SJSA1 (cell line): ENCODE results near the gene SLC22A13. TPM values are rescaled to one million over a fixed set of nuclear protein-coding genes. Genes with fewer than 3 reads are reported as not detected.
"Not testable (repeated sequence)": the region's sequence is repeated elsewhere in the genome, so short reads cannot be mapped to it uniquely, and the experiment has no call there.

Experiments used
- DNase-seq, 2 experiments: peaks; one replicate each; pipeline ENCODE4 v3.0.0-alpha.2; 2015 to 2020; ENCODE audit warnings: low spot score in 2 of 2, low read depth in 1 of 2
- H3K27ac ChIP-seq: fragments of 250-450 bp; sonication (Bioruptor Pico); 2 replicates; pipeline ENCODE4 v1.5.1; 2020; ENCODE audit warnings: mild to moderate bottlenecking, moderate library complexity
- H3K27me3 ChIP-seq: fragments of 250-450 bp; sonication (Bioruptor Pico); replicated peaks from 2 replicates; pipeline ENCODE4 v1.5.1; 2020; ENCODE audit warnings: mild to moderate bottlenecking, moderate library complexity
- H3K36me3 ChIP-seq: fragments of 250-450 bp; sonication (Bioruptor Pico); 2 replicates; pipeline ENCODE4 v1.5.1; 2020; ENCODE audit warnings: mild to moderate bottlenecking
- H3K4me1 ChIP-seq: fragments of 250-450 bp; sonication (Bioruptor Pico); replicated peaks from 2 replicates; pipeline ENCODE4 v1.6.1; 2021; ENCODE audit warnings: mild to moderate bottlenecking
- H3K4me3 ChIP-seq: fragments of 250-450 bp; sonication (Bioruptor Pico); 2 replicates; pipeline ENCODE4 v1.5.1; 2020; ENCODE audit warnings: mild to moderate bottlenecking
- H3K9me3 ChIP-seq: fragments of 250-450 bp; sonication (Bioruptor Pico); replicated peaks from 2 replicates; pipeline ENCODE4 v1.5.1; 2020; ENCODE audit warnings: mild to moderate bottlenecking
- total RNA-seq: library from RNA; depleted of rRNA; stranded (reverse); fragments of >200 nt; shearing (Covaris generic); gene quantifications from 2 replicates; pipeline ENCODE4 v1.2.3, GENCODE V29; 2014

Gene SLC22A13
- total RNA-seq, 1 experiment from 2014 or later = not detected

DNA sequence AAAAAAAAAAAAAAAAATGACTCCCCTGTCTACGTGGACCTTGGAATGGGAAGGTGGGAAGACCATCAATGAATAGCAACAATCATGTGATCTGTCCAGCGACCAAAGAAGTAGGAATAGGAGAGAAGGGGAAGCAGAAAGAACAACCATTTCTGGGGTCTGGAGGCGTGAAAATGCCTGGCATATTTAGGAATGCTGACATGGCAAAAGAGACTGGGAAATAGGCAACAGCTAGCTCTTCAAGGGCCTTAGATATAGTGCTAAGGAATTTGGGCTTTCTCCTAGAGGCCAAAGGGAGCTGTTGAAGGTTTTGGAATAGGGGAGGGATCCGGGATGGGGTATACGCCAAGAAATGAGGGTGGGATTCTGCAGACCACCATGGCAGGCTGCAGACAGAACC is 5.9 kb downstream of the SLC22A13 start:
- H3K27me3 ChIP-seq = no peaks in the 10 kb centered on the region
- no peak for DNase-seq
- H3K4me1 ChIP-seq = no peaks in the 10 kb centered on the region
- H3K27ac ChIP-seq = no peak overlapping the region
- H3K4me3 ChIP-seq = no peak overlapping the region
- no peaks in the 10 kb centered on the region for H3K9me3 ChIP-seq
- no peaks in the 10 kb centered on the region for H3K36me3 ChIP-seq

DNA sequence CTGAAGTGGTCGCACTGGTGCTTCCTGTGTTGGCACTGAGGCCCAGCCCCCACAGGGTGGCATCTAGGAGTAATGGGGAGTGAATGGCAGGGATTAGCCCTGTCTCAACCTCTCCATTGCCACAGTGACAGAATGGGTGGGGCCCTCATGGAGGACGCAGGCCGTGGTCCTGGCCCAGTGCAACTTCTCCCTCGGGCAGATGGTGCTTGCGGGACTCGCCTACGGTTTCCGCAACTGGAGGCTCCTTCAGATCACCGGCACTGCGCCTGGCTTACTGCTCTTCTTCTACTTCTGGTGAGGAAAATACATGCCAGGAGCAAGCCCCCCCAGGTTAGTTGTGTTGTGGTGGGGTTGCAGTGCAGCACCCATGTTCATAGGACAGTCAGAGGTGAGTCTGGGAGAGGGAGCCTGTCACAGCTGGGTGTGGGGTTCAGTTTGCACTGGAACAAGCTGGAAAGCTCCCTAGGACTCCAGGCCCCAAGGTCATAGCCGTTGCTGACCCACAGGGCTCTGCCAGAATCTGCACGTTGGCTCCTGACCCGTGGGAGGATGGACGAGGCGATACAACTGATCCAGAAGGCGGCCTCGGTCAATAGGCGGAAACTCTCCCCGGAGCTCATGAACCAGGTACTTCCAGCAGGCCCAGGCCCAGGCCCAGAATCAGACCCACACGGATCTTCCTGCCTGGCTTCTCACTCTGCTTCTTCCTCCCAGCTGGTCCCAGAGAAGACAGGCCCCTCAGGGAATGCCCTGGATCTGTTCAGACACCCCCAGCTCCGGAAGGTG is 9.4 kb downstream of the SLC22A13 start:
- no peak overlapping the region for H3K4me3 ChIP-seq
- H3K9me3 ChIP-seq = no peaks in the 10 kb centered on the region
- H3K27me3 ChIP-seq = no peaks in the 10 kb centered on the region
- no peaks in the 10 kb centered on the region for H3K4me1 ChIP-seq
- no peak for DNase-seq
- H3K36me3 ChIP-seq = no peaks in the 10 kb centered on the region
- H3K27ac ChIP-seq = no peak overlapping the region

DNA sequence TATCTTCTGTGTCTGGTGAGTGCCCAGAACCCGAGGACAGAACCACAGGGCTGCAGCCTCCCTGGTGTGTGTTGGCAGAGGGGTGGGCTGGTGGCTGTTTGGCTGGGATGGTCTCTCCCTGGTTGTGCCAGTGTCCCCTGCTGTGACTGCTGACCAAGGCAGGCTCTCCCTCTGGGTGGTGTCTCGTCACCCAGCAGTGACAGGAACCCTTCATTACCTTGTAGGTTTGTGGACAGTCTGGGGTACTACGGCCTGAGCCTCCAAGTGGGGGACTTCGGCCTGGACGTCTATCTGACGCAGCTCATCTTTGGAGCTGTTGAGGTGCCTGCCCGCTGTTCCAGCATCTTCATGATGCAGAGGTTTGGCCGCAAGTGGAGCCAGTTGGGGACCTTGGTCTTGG is 10.0 kb downstream of the SLC22A13 start:
- Histone ChIP-seq H3K27me3 (no peaks in the 10 kb centered on the region), H3K36me3 (no peaks in the 10 kb centered on the region), H3K4me3 (no peak overlapping the region), H3K9me3 (no peaks in the 10 kb centered on the region), H3K4me1 (no peaks in the 10 kb centered on the region), H3K27ac (no peak overlapping the region)
- DNase-seq = no peak

DNA sequence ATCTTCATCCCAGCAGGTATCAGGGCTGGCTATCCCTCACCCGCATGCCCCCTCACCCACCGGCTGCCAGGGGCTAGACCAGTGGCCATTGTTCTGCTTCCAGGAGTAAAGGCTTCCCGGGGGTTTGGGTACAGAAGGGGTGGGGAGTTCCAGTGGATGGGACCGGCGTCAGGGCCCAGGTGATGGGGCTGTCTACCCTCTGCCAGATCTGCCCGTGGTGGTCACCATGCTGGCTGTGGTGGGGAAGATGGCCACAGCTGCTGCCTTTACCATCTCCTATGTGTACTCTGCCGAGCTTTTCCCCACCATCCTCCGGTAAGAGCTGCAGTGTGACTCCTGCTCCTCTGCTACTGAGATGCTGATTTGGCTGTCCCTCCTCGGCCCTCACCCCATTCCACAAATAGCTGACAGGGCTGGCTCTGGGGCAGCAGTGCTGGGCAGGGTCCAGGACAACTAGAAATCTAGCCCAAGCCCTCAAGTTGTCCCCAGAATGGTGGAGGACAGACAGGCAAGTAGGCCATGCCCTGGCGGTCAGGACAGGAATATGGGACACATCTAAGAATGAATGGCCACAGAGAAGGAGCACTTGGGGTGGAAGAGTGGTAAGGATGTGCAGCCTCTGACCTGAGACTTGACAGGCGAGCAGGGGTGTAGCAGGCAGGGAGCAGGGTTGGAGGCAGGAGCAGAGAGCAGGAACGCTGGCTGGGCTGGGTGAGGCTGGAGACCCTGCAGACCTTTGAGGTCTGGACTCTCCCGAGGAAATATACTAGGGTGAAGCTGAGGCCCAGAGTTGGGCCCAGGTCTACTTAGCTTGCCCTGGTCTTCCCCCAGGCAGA is 10.7 kb downstream of the SLC22A13 start:
- H3K27me3 ChIP-seq = no peaks in the 10 kb centered on the region
- no peak overlapping the region for H3K27ac ChIP-seq
- H3K4me3 ChIP-seq = no peak overlapping the region
- no peaks in the 10 kb centered on the region for H3K9me3 ChIP-seq
- DNase-seq = no peak
- no peaks in the 10 kb centered on the region for H3K36me3 ChIP-seq
- H3K4me1 ChIP-seq = no peaks in the 10 kb centered on the region

DNA sequence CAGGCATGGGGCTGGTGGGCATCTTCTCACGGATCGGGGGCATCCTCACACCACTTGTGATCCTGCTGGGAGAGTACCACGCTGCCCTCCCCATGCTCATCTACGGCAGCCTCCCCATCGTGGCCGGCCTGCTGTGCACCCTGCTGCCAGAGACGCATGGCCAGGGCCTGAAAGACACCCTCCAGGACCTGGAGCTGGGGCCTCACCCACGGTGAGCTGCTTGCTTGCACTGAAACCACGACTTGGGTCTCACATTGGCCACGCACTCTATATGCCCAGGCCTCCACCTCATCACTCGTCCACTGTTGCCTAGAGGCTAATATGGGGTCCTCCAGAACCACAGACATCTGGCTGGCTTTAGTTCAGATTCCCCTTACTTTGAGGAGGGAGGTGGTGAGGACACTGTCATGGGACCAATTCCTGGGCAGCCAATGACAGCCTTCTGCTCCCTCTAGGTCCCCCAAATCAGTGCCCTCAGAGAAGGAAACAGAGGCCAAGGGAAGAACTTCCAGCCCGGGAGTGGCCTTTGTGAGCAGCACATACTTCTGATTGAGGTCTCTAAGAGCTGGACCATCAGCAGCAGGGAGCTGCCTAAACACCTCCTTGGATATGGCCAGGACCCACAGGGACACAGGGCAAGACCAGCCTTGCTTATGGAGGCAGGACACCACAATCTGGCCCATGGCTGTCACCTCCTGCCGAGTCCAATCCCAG is 11.5 kb downstream of the SLC22A13 start:
- Histone ChIP-seq H3K36me3 (no peaks in the 10 kb centered on the region), H3K27me3 (no peaks in the 10 kb centered on the region), H3K27ac (no peak overlapping the region), H3K9me3 (no peaks in the 10 kb centered on the region), H3K4me1 (no peaks in the 10 kb centered on the region), H3K4me3 (no peak overlapping the region)
- DNase-seq = no peak

DNA sequence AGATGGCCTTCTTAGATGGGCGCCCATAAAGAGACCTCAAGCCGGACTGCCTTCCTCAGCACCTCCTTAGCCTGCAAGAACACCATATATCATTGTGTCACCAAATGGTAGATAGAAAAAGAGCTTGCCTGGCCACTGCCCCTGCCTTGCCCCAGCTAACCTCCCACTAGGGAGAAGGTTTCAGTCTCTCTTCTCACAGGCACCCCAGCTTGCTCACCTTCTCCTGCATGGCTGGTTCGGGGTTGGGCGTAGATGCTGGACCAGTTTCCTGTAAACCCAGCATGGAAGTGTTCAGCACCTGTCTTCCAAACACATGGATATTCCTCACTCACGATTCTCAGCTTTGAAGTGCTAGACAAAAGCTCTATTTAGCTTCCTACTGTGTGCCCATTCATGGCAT is 13.2 kb downstream of the SLC22A13 start:
- Histone ChIP-seq H3K4me3 (no peak overlapping the region), H3K4me1 (no peaks in the 10 kb centered on the region), H3K27ac (no peak overlapping the region), H3K27me3 (no peaks in the 10 kb centered on the region), H3K36me3 (no peaks in the 10 kb centered on the region), H3K9me3 (no peaks in the 10 kb centered on the region)
- no peak for DNase-seq

DNA sequence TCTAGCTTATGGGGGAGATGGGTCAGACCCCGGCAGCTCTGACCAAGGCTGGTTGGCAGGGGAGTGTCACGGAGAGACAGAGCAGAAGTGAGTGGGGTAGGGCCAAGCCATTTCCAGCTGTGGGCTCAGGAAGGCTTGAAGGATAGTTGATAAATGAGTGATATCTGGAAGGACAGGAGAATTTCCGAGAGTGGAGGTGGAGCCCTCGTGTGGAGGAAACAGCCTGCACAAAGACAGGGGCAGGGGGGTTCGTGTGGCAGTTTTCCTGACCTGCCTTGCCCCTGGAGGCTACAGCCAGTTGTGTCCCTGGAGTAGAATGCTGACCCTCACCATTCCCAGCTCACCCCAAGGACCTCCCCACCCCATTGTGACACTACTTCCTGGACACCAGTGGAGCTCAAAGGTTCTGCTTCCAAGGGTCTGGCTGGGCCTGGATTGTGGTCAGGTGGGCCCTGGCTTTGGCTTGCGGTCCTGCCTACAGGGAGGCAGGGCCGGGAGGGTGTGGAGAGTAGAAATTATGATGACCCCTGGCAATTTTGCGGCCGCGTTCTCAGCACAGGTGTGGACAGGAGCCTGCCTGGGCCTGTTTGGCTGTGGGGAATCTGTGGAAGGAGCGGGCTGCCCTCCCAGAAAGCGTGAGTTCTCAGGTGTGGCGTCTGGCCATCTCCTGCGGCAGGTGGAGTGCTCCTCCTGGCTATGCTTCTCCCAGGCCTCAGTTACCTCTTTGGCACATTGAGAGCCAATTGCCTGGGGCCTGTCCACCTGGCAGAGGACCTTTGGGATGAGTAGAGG is 16.5 kb downstream of the SLC22A13 start, which contains the start of gene SLC22A14:
TSS of gene SLC22A14 (plus strand) at position 400 of the 792 bp plus-strand sequence. CDS start 23,733 bp downstream, outside the sequence.
- no peak within 1 kb of the TSS for H3K4me3 ChIP-seq
- DNase-seq = peak in 1 of 2 experiments; percentile 30
- H3K27me3 ChIP-seq = no peaks in the 10 kb centered on the region
- no peak within 1 kb of the TSS for H3K27ac ChIP-seq
- no peaks in the 10 kb centered on the region for H3K9me3 ChIP-seq
- H3K4me1 ChIP-seq = no peaks in the 10 kb centered on the region
- H3K36me3 ChIP-seq = no peaks in the 10 kb centered on the region

DNA sequence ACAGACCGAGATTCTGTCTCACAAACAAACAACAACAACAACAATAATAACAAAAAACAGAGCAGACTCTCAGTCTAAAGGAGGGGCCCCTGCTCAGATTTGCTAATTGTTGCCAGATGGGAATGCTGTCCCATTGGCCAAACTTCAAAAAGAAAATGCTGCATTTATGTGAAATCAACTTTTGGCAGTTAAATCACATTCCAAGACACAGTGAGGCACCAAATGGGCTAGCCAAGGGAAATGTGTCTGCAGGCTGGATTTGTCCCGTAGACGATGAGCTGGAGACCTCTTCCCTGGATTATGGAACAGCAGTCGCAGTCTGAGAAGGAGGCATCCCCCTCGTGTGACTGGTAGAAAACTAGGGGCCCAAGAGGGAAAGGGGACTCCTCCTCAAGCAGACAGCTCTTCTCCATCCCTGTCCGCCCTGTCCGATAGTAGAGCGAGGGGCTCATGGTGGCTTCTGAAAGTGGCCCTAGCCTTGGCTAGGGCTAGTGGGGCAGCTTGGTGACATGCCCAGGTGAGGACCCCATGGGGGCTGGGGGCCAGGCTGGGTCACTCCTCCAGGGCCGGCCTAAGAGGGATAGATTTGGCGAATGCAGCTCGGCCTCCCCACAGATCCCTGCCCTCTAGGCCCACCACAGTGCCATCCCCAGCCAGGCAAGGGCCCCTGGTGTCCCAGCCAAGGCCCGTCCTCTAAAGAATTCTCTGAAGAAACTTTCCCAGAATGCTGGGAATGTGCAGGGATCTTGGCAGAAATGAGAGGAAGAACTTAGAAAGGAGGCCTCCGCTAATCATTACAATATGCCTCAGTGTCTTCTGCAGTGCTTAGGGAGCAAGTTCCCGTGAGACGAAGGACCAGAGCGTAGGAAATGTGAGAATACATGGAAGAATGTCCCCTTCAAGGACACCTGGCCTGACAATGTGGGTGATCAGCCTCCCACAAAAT is 18.5 kb downstream of the SLC22A13 start:
- H3K4me3 ChIP-seq = no peak overlapping the region
- no peaks in the 10 kb centered on the region for H3K4me1 ChIP-seq
- H3K27ac ChIP-seq = no peak overlapping the region
- DNase-seq = peak in 1 of 2 experiments; percentile 16
- H3K27me3 ChIP-seq = no peaks in the 10 kb centered on the region
- H3K9me3 ChIP-seq = no peaks in the 10 kb centered on the region
- H3K36me3 ChIP-seq = no peaks in the 10 kb centered on the region

DNA sequence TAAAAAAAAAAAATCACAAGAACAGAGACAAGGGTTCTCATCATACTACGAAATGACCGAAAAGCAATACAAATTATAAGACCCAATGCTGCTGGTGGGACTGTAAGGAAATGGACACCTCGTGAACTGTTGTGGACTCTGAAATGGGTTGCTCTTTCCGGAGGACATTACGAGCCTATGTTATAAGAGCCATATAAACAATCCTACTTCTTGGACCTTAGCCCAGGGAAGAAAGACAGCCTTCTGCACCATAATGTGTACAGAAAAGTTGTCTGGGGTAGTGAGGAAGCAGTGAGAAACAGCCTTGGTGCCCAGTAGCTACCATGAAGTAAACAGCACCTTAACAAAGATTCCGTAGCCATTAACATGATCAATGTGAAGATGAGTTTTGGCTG is 19.1 kb downstream of the SLC22A13 start:
- no peaks in the 10 kb centered on the region for H3K9me3 ChIP-seq
- H3K27ac ChIP-seq = no peak overlapping the region
- no peak for DNase-seq
- H3K27me3 ChIP-seq = no peaks in the 10 kb centered on the region
- H3K4me1 ChIP-seq = no peaks in the 10 kb centered on the region
- H3K36me3 ChIP-seq = no peaks in the 10 kb centered on the region
- no peak overlapping the region for H3K4me3 ChIP-seq

DNA sequence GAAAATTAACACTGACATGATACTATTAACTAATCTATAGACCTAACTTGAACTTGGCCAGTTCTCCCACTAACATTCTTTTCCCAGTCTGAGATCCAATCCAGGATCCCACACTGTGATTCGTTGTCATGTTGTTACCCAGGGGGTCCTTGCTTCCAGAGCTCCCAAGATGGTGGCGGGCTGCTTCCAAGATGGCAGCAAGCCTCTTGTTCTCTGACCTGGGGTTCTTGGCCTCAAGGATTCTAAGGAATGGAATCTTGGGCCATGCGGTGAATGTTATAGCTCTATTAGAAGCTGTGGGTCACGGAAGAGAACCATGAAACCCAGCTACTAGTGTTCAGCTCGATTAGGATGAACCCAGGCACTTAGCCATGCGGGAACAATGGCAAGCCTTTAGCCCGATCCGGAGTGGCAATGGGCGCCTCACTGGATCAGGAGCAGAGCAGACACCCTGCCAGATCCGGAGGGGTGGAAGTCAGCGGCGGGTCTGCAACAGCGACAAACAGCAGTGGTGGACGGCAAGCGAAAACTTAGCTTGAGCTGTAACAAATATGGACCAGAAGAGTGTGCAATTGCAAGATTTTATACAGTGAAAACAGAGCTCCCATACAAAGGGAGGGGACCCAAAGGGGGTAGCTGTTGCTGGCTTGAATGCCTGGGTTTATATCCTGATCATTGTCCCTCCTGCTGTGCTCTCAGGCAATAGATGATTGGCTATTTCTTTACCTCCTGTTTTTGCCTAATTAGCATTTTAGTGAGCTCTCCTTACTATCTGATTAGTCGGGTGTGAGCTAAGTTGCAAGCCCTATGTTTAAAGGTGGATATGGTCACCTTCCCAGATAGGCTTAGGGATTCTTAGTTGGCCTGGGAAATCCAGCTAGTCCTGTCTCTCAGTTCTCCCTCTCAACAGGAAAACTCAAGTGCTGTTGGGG is 23.9 kb downstream of the SLC22A13 start:
- not testable (repeated sequence) for H3K36me3 ChIP-seq, DNase-seq, H3K9me3 ChIP-seq, H3K27me3 ChIP-seq, H3K27ac ChIP-seq, H3K4me3 ChIP-seq, H3K4me1 ChIP-seq

DNA sequence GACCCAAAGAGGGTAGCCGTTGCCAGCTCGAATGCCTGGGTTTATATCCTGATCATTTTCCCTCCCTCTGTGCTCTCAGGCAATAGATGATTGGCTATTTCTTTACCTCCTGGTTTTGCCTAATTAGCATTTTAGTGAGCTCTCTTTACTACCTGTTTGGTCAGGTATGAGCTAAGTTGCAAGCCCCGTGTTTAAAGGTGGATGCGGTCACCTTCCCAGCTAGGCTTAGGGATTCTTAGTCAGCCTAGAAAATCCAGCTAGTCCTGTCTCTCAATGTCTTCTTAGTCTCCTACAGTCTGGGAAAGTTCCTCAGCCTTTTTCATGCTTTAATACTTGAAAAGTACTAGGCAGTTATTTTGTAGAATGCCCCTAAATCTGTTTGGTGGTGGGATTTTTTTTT is 31.4 kb downstream of the SLC22A13 start:
- not testable (repeated sequence) for H3K9me3 ChIP-seq, H3K27me3 ChIP-seq, H3K27ac ChIP-seq, H3K36me3 ChIP-seq, H3K4me3 ChIP-seq, H3K4me1 ChIP-seq, DNase-seq

DNA sequence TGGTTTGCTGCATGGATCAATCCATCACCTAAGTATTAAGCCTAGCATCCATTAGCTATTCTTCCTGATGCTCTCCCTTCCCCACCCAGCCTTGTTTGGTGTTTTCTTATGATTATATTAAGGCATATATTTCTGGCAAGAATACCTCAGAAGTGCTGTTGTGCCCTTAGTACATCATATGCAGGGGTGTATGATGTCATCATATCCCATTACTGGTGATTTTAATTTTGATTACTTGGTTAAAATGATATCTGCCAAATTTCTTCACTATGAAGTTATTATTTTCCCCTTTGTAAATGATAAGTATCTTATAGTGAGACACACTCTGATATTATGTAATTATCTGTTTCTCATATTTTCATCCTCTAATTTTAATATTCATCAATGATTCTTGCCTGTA is 31.9 kb downstream of the SLC22A13 start:
- Histone ChIP-seq H3K27me3 (no peaks in the 10 kb centered on the region), H3K9me3 (no peaks in the 10 kb centered on the region), H3K4me3 (no peak overlapping the region), H3K27ac (no peak overlapping the region), H3K36me3 (no peaks in the 10 kb centered on the region), H3K4me1 (no peaks in the 10 kb centered on the region)
- no peak for DNase-seq
